HG03520 (cell line): ENCODE results near the gene PLXNB2.
"Not testable (repeated sequence)": the region's sequence is repeated elsewhere in the genome, so short reads cannot be mapped to it uniquely, and the experiment has no call there.

ENCODE experiments used
- ATAC-seq: cut with Tn5 transposase; IDR thresholded peaks from one replicate; pipeline ENCODE4 v1.9.1; 2021; ENCODE audit warnings: mild to moderate bottlenecking, moderate library complexity; ENCODE audit not compliant: unreplicated experiment

The PLXNB2 gene

DNA sequence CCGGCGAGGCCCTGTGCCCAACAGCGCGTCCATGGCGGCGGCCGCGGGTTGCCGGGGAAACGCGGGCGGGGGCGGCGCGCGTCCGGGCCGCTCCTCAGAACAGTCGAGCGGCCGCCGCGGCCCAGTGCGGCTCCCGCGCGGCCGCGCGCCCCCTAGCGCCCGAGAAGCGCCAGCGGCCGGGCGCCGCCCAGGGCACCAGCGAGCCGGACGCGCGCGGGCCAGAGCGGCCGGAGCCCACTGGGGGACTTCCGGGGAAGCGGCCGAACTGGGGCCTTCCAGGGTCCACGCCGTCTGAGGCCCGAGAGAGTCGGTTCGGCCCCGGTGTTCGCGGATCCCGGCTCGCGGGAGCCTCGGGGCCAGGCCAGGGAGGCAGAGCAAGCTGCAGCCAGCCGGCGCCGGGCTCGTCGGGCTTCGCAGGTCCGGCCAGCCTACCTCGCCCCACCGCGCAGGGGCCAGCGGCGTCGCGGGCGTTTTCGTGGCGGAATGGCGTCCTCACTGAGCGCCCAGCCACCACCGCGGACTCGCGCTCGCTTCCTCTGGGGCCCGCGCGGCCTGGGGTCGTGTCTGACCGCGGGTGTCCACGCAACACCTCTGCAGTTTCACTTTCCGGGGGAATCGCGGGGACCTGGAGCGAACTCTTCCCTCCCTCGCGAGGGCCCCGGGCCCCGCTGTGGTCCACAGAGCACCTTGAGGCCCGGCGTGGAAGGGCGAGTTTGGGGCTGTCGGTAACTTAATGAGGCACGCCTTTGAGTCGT lies 19.7 kb upstream of the PLXNB2 start, which contains the start of gene DENND6B:
Gene DENND6B, minus strand, starts transcription at position 57 of the 755 bp plus-strand sequence. Its CDS starts 24 bp downstream, at position 33.
- peak; percentile 87 for ATAC-seq

GRCh38 chr22:50326225-50326955 lies 18.9 kb upstream of the PLXNB2 start:
- peak; percentile 21 for ATAC-seq

GRCh38 chr22:50325444-50326224 lies 18.2 kb upstream of the PLXNB2 start:
- ATAC-seq = no peak

DNA sequence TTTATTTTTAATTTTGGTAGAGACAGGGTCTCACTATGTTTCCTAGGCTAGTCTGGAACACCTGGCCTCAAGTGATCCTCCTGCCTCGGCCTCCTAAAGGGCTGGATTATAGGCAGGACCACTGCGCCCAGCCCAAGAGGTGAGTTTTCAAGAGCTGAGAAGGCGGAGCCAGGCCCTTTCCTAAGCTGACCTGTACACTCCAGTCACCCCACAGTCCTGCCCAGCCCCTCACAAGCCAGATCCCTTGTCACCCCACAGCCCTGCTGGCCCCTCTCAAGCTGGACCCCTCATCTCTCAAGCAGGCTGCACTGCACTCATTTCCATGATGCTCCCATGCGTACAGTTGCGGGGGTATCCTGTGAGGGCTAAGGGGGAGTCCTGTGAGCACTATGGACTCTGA lies 16.5 kb upstream of the PLXNB2 start:
- no peak for ATAC-seq

DNA sequence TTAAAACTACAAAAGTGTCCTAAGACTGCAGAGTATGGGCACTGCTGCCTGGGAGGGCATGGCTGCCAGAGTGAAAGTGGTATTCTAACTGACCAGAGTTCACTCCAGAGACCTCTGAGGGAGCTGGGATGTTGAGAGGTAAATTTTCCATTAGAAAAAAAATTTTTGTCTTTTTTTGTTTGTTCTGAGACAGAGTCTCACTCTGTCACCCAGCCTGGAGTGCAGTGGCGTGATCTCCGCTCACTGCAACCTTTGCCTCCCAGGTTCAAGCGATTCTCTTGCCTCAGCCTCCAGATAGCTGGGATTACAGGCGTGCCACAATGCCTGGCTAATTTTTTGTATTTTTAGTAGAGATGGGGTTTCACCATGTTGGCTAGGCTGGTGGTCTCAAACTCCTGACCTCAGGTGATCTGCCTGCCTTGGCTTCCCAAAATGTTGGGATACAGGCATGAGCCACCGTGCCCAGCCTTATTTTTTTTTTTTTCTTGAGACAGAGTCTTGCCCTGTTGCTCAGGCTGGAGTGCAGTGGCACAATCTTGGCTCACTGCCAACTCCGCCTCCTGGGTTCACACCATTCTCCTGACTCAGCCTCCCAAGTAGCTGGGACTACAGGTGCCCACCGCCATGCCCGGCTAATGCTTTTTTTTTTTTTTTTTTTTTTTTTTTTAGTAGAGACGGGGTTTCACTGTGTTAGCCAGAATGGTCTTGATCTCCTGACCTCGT lies 15.1 kb upstream of the PLXNB2 start:
- not testable (repeated sequence) for ATAC-seq

DNA sequence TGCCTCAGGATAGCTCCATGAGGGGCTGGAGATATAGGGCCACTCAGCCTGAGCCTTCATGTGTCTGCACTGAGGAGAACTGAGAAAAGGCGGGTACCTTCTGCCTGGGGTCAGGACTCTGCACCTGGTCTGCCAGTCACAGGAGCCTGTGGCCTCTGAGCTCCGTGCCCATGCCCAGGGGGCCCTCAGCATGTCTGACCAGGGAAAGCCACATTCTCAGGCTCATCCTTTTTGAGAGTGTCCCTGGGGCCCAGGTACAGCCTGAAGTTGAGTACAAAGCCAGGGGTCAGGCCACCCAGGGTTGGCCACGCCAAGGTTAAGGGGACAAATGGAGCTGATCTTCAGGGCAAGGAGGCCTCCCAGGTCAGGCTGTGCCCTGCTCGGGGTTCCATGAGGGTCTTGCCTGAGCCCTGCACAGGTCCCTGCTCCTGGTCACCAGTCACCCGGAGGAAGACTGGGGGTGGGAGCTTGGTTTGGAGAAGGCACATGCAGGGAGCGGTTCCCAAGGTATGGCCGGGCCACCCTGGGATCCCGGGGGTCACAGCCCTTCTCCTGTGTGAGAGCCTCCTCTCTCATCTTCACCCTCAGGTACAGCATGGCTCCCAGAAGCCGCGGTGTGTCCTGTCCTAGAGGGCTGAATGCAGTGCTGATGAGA lies 13.4 kb upstream of the PLXNB2 start:
- no peak for ATAC-seq

DNA sequence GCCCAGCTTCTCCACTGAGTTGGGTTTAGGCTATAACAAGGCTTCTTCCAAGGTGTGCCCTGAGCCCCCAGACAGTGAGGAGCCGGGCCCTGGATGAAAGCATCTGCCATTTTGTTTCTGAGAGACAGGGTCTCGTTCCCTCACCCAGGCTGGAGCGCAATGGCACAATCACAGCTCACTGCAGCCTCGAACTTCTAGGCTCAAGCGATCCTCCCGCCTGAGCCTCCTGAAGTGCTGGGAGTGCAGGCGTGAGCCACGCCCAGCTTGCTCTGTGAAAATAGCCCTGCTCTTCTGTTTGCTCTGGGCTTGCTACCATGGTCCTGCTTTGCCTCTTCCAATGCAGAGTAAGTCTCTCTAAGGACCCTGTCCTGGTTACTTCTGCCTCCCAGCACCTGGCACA lies 12.7 kb upstream of the PLXNB2 start:
- ATAC-seq = no peak

DNA sequence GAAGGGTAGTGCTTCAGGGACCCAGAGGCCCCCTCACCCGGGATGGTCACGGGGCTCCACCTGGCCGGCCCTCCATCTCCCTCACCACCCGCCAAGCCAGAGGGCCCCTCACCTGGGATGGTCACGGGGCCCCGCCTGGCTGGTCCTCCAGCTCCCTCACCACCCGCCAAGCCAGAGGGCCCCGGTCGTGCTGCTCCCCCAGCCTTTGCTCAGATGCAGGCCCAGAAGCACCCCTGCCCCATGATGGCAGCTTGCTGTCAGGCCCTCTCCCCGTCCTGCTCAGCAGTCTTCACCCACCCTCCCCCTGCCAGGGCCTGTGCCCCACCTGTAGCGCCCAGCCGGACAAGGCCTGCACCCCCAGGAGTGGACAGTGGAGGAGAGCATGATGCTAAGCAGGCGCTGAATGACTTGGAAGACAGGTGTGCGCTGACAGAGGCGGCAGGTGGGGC lies 12.1 kb upstream of the PLXNB2 start:
- ATAC-seq = no peak

- ATAC-seq = no peak
These were observed 11.4 kb upstream of the PLXNB2 start for GRCh38 chr22:50318698-50319411.

GRCh38 chr22:50318356-50318697 lies 10.9 kb upstream of the PLXNB2 start:
- no peak for ATAC-seq

- no peak for ATAC-seq
These were observed 10.2 kb upstream of the PLXNB2 start for GRCh38 chr22:50317674-50318073.

- no peak for ATAC-seq
These were observed 9.7 kb upstream of the PLXNB2 start for GRCh38 chr22:50317178-50317577.

DNA sequence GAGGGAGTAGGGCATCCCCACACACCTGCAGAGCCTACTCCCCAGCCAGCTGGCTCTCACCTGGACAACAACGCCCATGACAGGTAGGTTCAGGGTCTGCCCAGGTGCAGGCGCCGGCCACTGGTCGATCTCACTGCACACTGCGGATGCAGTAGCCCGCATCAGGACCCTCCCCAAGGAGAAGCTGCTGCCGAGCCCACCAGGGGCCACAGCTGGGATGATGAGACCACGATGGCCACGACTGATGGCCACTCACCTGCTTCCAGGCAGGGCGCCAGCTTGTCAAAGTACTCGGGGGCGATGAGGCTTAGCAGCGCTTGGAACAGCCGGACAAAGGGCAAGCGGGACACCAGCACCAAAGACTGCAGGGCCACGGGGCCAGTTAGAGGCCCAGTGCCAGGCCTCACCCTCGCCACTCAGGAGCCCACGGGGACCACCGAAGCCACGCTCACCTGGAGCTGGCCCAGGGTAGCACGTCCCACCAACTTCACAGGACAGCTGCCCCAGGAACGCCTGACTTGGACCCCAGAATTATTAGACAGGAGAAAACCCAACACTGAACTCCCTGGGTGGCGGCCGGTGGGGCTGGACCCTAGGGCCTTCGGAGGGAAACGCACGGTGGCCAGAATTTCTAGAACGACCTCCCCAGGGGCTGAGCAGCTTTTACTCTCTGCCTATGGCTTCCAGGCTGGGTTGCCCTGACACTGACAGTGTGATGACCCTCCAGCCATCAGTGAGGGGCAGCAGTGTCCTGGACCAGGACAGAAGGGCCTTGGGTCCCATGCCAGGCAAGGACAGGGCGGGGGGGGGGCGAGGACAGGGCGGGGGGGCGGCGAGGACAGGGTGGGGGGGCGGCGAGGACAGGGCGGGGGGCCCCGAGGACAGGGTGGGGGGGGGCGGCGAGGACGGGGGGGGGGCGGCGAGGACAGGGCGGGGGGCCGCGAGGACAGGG lies 8.9 kb upstream of the PLXNB2 start:
- ATAC-seq = no peak

DNA sequence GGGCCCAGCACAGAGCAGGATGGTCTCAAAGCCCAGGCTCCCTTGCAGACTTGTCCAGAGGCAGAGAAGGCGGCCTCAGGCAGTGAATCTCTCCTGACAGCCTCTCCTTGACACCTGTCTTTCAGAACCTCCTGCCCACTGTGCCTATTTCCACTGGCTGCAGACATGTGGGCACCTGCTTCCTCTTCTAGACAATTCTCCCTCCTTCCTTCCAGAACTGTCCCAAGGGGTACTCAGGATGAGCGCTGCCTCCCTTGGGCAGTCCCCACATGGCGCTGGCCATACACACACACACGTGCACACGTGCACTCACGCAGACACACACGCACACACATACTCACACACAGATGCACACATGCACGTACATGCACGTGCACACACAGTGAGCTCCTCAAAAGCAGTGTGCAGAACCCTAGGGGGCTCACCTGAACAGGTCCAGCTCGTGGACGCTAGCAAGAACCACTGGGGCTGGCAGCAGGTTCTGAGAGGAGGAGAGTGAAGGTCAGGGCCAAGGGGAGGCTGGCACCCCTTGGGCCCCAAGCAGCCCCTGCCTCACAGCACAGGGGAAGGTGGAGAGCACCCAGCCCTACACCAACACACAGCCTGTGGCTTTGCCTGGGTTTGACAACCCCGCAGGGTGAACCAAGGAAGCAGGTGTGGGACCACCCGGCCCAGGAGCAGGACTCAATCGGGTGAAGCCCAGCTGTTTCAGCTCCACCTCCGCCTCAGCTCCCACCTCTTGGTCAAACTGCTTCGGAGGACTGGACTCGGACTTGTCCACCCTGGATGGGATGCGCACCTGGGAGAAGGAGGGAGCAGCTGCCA lies 8.1 kb upstream of the PLXNB2 start:
- ATAC-seq = no peak

DNA sequence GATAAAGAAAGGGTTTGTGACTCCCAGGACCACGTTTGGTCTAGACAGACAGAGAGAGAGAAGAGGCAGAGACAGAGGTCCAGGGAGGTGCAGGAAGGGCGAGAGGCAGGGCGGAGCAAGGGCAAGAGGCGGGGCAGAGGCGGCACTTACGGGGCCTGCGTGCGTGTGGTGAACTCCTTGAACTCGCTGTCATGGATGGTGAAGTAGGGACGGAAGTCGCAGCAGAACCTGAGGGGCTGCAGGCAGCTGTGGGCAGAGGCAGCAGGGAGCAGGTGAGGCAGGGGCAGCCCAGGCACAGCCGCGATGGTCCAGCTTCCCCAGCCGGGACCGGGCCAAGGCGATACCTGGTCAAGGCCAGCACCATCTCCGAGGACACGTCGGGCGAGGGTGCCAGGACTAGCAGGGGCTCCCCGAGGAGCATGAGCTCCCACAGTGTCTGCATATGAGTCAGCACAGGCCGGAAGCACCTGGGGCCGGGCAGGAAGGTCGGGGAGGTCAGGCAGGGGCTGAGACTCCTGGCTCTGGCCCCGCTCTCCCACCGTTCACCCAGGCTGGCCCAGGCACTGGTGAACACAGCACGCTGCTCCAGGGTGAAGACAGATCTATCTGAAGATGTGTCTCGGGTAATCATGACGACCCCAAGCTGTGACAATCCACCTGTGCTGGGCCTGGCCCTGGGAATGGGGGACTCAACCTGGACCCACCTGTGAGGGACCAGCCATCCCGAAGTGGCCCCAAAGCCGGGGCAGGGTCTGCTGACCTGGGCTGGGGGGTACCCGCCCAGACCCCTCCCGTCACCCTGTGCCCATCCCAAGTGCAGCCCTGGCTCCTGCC lies 7.2 kb upstream of the PLXNB2 start:
- ATAC-seq = peak; percentile 75

DNA sequence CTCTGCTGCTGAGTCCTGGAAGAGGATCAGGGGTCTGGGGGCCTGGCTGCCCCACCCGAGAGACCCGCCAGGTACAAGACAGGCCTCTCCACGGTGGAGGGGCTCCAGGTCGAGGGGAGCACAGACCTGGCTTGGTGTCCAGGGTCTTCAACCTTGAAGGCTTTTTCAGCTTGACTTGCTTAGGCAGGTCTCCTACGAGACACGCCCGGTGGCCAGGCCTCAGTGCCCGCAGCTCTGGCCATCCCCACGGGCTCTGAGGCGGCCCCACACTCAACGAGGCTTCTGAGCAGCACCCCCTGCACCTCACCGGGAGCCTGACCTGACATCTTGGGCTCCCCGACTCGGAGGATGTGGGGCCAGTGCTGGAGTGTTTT lies 6.6 kb upstream of the PLXNB2 start:
- no peak for ATAC-seq

- ATAC-seq = no peak
These were observed 6.2 kb upstream of the PLXNB2 start for GRCh38 chr22:50313600-50313999.
